ENCODE measurements around the gene FOXO3.

FOXO3 gene

DNA sequence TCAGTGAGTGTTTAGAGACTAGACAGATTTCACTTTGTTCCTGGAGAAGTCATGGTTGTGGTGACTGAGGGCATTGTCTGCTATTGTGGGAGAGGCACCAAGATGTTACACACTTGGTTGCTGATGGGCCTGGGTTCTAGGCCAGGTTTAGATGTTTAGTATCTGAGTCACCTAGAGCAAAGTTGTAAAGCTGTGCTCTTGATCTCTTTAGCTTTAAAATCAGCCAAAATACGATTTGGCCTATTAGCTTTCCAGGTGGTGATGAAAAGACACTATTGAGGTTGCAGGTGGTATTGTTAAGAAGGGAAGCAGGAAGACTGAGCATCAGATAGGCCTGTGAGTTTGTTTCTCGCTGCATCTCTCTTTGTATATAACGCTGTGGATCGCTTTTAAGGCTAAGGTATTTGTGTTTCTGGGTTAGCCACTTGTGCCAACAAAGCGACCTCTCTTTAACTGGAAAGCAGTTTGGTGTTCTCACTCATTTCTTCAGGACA lies 48.6 kb downstream of the FOXO3 start:
- TF ChIP-seq, protein P1, sequence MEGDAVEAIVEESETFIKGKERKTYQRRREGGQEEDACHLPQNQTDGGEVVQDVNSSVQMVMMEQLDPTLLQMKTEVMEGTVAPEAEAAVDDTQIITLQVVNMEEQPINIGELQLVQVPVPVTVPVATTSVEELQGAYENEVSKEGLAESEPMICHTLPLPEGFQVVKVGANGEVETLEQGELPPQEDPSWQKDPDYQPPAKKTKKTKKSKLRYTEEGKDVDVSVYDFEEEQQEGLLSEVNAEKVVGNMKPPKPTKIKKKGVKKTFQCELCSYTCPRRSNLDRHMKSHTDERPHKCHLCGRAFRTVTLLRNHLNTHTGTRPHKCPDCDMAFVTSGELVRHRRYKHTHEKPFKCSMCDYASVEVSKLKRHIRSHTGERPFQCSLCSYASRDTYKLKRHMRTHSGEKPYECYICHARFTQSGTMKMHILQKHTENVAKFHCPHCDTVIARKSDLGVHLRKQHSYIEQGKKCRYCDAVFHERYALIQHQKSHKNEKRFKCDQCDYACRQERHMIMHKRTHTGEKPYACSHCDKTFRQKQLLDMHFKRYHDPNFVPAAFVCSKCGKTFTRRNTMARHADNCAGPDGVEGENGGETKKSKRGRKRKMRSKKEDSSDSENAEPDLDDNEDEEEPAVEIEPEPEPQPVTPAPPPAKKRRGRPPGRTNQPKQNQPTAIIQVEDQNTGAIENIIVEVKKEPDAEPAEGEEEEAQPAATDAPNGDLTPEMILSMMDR (IDR thresholded peaks at IDR 0.05; ENCODE audit: extremely low read depth, missing control alignments) = no peak
- DNase-seq (ENCODE audit: low spot score) = no peak

DNA sequence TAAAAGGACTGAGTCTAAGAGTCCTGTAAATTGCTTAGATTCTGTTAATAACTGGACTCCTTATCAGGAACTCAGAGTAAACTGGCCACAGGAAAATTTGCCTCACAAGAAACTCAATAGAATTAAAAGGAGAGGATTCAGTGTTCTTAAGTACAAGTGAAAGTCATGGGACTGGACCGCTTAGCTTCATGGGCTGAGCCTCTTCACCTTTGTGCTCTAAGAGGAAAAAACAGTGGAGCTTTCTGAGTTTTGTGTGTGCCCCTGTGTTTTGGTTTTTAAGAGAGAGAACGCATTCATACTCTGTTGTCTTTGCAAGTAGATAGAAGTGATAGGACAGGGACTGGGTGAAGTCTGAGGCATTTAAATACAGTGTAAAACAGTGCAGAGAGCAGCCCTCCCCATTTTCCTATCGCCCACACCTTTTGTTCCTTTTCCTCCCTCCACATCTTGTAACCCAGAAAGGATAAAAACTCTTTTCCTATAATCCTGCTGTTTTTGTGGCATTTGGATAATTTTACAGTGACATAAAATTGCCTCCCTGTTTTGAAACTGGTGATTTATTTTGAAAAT lies 49.6 kb downstream of the FOXO3 start:
- DNase-seq (ENCODE audit: low spot score) = no peak
- TF ChIP-seq, protein P1 (IDR thresholded peaks at IDR 0.05; ENCODE audit: extremely low read depth, missing control alignments) = no peak

DNA sequence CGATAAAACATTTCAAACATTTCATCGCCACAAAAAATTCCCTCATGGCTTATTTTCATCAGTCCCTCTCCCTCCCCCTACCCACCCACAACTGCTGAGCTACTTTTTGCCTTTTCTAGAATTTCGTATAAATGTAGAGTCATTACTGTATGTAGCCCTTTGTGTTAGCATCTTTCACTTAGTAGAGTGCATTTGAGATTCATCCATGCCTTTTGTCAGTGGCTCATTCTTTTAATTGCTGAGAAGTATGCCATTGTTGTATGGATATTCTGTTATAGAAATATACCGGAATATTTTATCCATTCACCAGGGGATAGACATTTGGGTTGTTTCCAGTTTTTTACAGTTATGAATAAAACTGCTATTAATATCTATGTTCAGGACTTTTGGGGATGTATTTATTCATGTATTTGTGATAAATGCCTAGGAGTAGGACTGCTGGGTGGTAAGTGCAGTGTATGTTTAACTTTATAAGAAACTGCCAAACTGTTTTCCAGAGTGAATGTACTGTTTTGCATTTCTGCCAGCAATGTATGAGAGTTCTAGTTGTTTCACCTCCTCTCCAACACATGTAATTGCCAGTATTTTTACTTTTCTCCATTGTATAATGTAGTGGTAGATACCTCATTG lies 50.4 kb downstream of the FOXO3 start:
- no peak for DNase-seq (ENCODE audit: low spot score)
- TF ChIP-seq, protein P1 (IDR thresholded peaks at IDR 0.05; ENCODE audit: extremely low read depth, missing control alignments) = no peak

DNA sequence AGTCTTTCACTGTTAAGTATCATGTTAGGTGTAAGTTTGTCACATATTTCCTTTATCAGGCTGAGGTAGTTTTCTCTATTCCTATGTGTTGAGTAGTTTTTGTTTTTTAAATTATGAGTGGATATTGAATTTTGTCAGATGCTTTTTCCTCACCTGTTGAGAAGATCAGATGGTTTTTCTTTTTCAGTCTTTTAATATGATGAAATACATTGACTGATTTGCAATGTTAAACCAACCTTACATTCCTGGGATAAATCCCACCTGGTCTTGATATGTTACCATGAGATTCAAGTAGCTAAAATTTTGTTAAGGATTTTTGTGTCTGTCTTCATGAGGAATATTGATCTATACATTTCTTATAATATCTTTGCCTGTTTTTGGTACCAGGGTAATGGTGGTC lies 52.1 kb downstream of the FOXO3 start:
- no peak for DNase-seq (ENCODE audit: low spot score)
- TF ChIP-seq, protein P1 (IDR thresholded peaks at IDR 0.05; ENCODE audit: extremely low read depth, missing control alignments) = no peak

DNA sequence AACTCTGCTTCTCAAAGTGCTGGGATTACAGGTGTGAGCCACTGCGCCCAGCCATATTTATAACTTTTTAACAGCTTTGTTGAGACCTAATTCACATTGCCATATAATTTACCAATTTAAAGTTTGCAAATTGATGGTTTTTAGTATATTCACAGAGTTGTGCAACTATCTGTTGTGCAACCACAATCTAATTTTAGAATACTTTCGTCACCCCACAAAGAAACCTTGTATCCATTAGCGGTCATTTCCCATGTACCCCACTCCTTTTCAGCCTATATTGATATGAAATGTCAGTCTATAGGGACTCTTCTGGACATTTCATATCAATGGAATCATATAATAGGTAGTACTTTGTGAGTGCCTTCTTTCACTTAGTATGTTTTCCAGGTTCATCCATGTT lies 55.8 kb downstream of the FOXO3 start:
- no peak for DNase-seq (ENCODE audit: low spot score)
- TF ChIP-seq, protein P1 (IDR thresholded peaks at IDR 0.05; ENCODE audit: extremely low read depth, missing control alignments) = no peak

DNA sequence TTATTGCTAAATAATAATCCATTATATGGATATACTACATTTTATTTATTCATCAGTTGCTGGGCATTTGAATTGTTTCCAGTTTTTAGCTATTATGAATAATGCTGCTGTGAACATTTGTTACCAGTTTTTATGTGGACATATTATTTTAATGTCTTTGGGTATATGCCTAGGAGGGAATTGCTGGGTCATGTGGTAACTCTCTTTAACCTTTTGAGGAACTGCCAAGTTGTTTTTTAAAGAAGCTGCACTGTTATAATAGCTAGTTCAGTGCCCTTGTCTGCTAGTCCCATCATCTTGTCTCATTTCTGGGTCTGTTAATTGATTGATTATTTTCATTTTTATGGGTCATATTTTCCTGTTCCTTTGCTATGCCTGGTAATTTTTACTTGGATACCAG lies 56.3 kb downstream of the FOXO3 start:
- DNase-seq (ENCODE audit: low spot score) = no peak
- TF ChIP-seq, protein P1 (IDR thresholded peaks at IDR 0.05; ENCODE audit: extremely low read depth, missing control alignments) = no peak

DNA sequence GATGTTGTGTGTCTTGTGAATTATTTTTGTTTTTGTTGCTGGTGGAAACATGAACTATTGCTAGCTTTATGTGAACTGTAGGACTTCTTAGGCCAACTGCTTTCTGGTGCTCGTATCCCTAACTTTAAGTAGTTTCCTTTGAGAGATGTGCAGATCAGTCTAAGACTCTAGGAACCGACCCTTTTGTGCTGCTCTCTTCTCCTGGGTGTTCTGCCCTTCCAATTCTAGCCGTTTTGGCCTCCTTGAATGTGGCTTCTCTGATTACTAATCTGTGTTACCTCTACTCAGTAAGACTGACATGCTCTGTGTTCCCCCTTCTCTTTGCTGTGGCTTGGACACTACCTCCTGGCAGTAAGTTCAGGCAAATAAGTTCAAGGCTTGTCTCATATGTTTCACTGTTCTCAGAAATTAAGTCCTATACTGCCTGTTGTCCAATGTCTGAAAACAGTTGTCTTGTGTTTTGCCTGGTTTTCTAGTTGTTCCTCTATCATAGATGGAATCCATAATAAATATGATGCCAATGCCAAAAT lies 58.0 kb downstream of the FOXO3 start:
- DNase-seq (ENCODE audit: low spot score) = no peak
- TF ChIP-seq, protein P1 (IDR thresholded peaks at IDR 0.05; ENCODE audit: extremely low read depth, missing control alignments) = no peak

Measured in GM20000 (cell line).